Endothelial cell of umbilical vein (primary cell): ENCODE measurements around the gene FOXP1.

ENCODE experiments used
- MYC ChIP-seq: IDR thresholded peaks from one replicate; pipeline ENCODE4 v1.6.1; 2011; ENCODE audit warnings: mild to moderate bottlenecking, low read depth, low read length
- POLR2A ChIP-seq: IDR thresholded peaks from 2 replicates; pipeline ENCODE4 v1.6.1; 2012; ENCODE audit warnings: low read depth, mild to moderate bottlenecking, control low read depth, low read length
- POLR2AphosphoS5 ChIP-seq: IDR thresholded peaks from 2 replicates; pipeline ENCODE4 v1.6.1; 2012; ENCODE audit warnings: low read depth, mild to moderate bottlenecking, control low read depth, low read length, moderate library complexity; ENCODE audit not compliant: insufficient read depth
- TF ChIP-seq, protein P1 (sequence below), 2 donors: IDR thresholded peaks; 1 replicate in 1 of 2; 2 replicates in 1 of 2; pipeline ENCODE4 v1.5.1; 2011; ENCODE audit warnings: low read length in 2 of 2, mild to moderate bottlenecking in 2 of 2, moderate library complexity in 2 of 2, control low read depth in 1 of 2, inconsistent platforms in 1 of 2, low read depth in 1 of 2; ENCODE audit not compliant: insufficient read depth in 1 of 2; ENCODE audit errors: extremely low read depth in 1 of 2
- TF ChIP-seq, protein P2 (sequence below): IDR thresholded peaks from 2 replicates; pipeline ENCODE4 v1.6.1; 2011; ENCODE audit not compliant: insufficient read depth, insufficient read length

DNA sequence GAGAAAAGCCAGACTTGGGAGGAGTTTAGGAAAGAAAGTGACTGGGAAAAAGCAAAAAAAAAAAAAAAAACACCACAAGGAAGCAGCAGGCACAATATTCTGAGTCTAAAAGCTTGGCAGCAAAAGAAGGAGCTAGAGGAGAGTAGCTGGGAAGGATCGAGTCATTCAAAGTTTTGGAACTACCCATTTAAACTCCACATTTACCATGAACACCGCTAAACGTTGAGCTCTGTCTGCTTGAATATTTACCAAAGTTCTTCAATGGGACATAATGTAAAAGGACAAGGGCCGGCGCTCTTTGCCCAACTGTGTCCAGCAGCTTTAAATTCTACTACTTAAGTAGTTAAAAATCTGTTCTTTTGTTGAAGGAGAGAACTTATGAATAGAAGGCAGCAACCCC, 481.9 kb downstream of the FOXP1 start:
- TF ChIP-seq POLR2AphosphoS5 = no peak
- no peak for TF ChIP-seq MYC
- no peak for TF ChIP-seq POLR2A
- TF ChIP-seq, protein P1, sequence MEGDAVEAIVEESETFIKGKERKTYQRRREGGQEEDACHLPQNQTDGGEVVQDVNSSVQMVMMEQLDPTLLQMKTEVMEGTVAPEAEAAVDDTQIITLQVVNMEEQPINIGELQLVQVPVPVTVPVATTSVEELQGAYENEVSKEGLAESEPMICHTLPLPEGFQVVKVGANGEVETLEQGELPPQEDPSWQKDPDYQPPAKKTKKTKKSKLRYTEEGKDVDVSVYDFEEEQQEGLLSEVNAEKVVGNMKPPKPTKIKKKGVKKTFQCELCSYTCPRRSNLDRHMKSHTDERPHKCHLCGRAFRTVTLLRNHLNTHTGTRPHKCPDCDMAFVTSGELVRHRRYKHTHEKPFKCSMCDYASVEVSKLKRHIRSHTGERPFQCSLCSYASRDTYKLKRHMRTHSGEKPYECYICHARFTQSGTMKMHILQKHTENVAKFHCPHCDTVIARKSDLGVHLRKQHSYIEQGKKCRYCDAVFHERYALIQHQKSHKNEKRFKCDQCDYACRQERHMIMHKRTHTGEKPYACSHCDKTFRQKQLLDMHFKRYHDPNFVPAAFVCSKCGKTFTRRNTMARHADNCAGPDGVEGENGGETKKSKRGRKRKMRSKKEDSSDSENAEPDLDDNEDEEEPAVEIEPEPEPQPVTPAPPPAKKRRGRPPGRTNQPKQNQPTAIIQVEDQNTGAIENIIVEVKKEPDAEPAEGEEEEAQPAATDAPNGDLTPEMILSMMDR (IDR thresholded peaks at IDR 0.05; ENCODE audit: extremely low read depth in 1 of 2, insufficient read depth in 1 of 2, low read depth in 1 of 2, low read length in 2 of 2) = no peak
- TF ChIP-seq, protein P2, sequence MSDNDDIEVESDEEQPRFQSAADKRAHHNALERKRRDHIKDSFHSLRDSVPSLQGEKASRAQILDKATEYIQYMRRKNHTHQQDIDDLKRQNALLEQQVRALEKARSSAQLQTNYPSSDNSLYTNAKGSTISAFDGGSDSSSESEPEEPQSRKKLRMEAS = no peak
